GM18511 (cell line): ENCODE measurements around the gene GNL2.

Experiments used
- ATAC-seq: cut with Tn5 transposase; IDR thresholded peaks from one replicate; pipeline ENCODE4 v1.9.1; 2021; ENCODE audit warnings: mild to moderate bottlenecking, moderate library complexity; ENCODE audit not compliant: unreplicated experiment

The GNL2 gene

GRCh38 chr1:37517569-37517968 is 78.2 kb downstream of the GNL2 start:
- ATAC-seq = no peak
